Dermis blood vessel endothelial cell (primary cell): ENCODE results near the gene DYNC1LI2. TPM values are rescaled to one million over a fixed set of nuclear protein-coding genes. Genes with fewer than 3 reads are reported as not detected.
A peak's percentile ranks its signal among the peaks of the same experiment; 100 is the strongest.

Experiments used
- DNase-seq: peaks from one replicate; pipeline ENCODE4 v3.0.0; 2010
- total RNA-seq: library from RNA; depleted of rRNA; stranded (reverse); fragments of >200 nt; gene quantifications from 2 replicates; pipeline ENCODE4 v1.2.3, GENCODE V29; 2014

DYNC1LI2 gene
- total RNA-seq, 1 donor from 2014 or later, result 219 TPM

GRCh38 chr16:66735891-66736290 lies 15.5 kb downstream of the DYNC1LI2 start:
- DNase-seq, result no peak

- DNase-seq, result no peak
Observed at GRCh38 chr16:66731101-66731500, 20.3 kb downstream of the DYNC1LI2 start.

- DNase-seq, result no peak
Observed at GRCh38 chr16:66728804-66729203, 22.6 kb downstream of the DYNC1LI2 start.

- peak; percentile 75 for DNase-seq
Observed at GRCh38 chr16:66728117-66728787, 23.2 kb downstream of the DYNC1LI2 start.

GRCh38 chr16:66720766-66721165 lies 30.6 kb downstream of the DYNC1LI2 start:
- no peak for DNase-seq

GRCh38 chr16:66719246-66719645 lies 32.2 kb downstream of the DYNC1LI2 start:
- DNase-seq, result no peak

- no peak for DNase-seq
Observed at GRCh38 chr16:66717776-66718175, 33.6 kb downstream of the DYNC1LI2 start.

GRCh38 chr16:66717112-66717675 lies 34.2 kb downstream of the DYNC1LI2 start:
- DNase-seq, result peak; percentile 73

- no peak for DNase-seq
Observed at GRCh38 chr16:66714654-66715307, 36.6 kb downstream of the DYNC1LI2 start.

GRCh38 chr16:66714062-66714461 lies 37.3 kb downstream of the DYNC1LI2 start:
- no peak for DNase-seq

- DNase-seq, result no peak
Observed at GRCh38 chr16:66713076-66713475, 38.3 kb downstream of the DYNC1LI2 start.

- no peak for DNase-seq
Observed at GRCh38 chr16:66712512-66712911, 38.9 kb downstream of the DYNC1LI2 start.

GRCh38 chr16:66711581-66711980 lies 39.8 kb downstream of the DYNC1LI2 start:
- DNase-seq, result no peak

- no peak for DNase-seq
Observed at GRCh38 chr16:66706506-66706880, 44.9 kb downstream of the DYNC1LI2 start.

GRCh38 chr16:66705790-66706505 lies 45.5 kb downstream of the DYNC1LI2 start:
- DNase-seq, result peak; percentile 38

- no peak for DNase-seq
Observed at GRCh38 chr16:66703406-66704215, 47.8 kb downstream of the DYNC1LI2 start.

- no peak for DNase-seq
Observed at GRCh38 chr16:66701516-66701915, 49.9 kb downstream of the DYNC1LI2 start.

- peak; percentile 24 for DNase-seq
Observed at GRCh38 chr16:66701026-66701425, 50.4 kb downstream of the DYNC1LI2 start.

- no peak for DNase-seq
Observed at GRCh38 chr16:66699898-66700297, 51.5 kb downstream of the DYNC1LI2 start.

- no peak for DNase-seq
Observed at GRCh38 chr16:66698046-66698445, 53.4 kb downstream of the DYNC1LI2 start.

GRCh38 chr16:66696669-66697630 lies 54.5 kb downstream of the DYNC1LI2 start, which contains the start of gene CMTM4:
Gene CMTM4, minus strand, starts transcription at chr16:66696743. Its CDS starts 218 bp downstream, at chr16:66696525.
- DNase-seq, result peak; percentile 88
